NCI-H1694 treated with DMSO at 0.1 percent for 48 hours (cell line): ENCODE data around the gene RYR1.
"Not testable (repeated sequence)": the region's sequence is repeated elsewhere in the genome, so short reads cannot be mapped to it uniquely, and the experiment has no call there.

Experiments used
- DNase-seq: peaks from one replicate; lab custom pipeline; 2025; lab: John Stamatoyannopoulos, UW

Gene RYR1

DNA sequence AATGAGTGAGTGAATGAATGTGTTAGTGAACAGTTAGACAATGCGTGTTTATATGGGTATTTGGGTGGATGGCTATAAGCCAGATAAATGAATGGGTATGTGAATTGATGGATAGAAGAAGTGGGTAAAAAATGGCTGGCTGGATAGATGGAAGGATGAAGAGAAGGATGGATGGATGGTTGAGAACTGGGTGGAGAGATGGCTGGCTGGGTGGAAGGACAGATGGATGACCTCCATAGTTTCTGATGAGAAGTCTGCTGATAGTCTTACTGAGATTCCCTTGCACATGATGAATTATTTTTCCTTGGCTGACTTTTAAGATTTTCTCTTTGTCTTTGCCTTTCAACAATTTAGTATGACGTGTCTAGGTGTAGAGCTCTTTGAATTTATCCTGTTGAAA, 57.4 kb downstream of the RYR1 start:
- DNase-seq: no peak

GRCh38 chr19:38492181-38492813, 58.8 kb downstream of the RYR1 start:
- DNase-seq: no peak

DNA sequence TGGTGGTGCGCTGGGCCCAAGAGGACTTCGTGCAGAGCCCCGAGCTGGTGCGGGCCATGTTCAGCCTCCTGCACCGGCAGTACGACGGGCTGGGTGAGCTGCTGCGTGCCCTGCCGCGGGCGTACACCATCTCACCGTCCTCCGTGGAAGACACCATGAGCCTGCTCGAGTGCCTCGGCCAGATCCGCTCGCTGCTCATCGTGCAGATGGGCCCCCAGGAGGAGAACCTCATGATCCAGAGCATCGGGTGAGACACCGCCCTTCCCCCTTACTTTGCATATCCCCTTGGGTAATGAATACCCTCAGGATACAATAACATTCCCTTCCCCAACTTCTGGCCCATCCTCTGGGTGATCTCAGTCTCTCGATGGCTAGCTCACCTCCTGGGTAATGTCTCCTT, 60.9 kb downstream of the RYR1 start:
- no peak for DNase-seq

- DNase-seq: not testable (repeated sequence)
Observed at GRCh38 chr19:38495375-38495774, 61.9 kb downstream of the RYR1 start.

- DNase-seq: no peak
Observed at GRCh38 chr19:38496116-38496515, 62.6 kb downstream of the RYR1 start.

DNA sequence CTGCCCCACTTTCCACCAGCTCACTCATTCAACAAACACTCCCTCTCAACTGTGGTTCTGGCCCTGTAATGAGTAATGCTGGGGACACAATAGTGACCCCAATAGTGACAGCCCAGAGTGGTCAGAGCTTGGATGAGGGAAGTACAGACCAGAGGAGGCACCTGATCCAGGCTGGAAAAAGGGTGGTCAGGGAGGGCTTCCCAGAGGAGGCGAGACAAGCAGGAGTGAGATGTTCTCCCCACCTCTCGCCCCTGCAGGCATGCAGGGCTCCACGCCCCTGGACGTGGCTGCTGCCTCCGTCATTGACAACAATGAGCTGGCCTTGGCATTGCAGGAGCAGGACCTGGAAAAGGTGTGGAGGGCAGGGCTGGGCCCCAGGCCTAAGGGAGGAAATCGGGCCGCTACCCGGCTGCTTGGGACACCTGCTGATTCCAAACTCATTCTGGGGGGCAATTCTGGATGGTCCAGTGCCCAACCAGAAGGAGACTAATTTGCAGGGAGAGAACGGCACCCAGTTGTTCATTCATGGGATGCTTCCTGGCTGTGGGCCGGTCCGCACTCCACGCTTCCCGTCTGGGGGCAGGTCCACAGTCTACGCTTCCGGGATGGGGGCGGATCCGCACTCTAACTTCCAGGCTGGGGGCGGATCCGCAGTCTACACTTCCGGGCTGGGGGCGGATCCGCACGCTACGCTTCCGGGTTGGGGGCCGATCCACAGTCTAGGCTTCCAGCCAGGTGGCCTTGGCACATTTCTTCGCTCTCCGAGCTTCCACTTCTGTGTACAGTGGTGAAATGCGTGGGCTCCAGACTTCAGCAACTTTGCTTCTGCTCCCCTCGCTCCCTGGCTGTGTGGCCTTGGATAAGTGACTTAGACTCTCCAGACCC, 63.4 kb downstream of the RYR1 start:
- no peak for DNase-seq

GRCh38 chr19:38497907-38498306, 64.4 kb downstream of the RYR1 start:
- DNase-seq: no peak

GRCh38 chr19:38499532-38499931, 66.0 kb downstream of the RYR1 start:
- DNase-seq: no peak

- DNase-seq: no peak
Observed at GRCh38 chr19:38500450-38500849, 67.0 kb downstream of the RYR1 start.

DNA sequence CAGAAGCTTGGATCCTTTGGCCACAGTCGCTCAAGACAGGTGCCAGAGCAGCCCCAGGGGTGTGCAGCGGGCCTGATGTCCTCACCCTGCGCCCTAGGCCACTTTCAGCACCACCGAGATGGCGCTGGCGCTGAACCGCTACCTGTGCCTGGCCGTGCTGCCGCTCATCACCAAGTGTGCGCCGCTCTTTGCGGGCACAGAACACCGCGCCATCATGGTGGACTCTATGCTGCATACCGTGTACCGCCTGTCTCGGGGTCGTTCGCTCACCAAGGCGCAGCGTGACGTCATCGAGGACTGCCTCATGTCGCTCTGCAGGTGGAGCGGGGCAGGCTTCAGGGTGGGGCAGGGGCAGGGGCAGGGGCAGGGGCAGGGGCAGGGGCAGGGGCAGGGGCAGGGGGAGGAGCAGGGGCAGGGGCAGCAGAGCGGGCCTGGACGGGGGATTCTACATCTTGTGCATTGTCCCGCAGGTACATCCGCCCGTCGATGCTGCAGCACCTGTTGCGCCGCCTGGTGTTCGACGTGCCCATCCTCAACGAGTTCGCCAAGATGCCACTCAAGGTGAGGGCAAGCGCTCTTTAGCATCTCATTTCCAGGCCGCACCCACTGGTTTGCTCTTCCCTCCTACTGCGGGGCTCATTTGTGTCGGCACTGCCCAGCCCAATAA, 69.1 kb downstream of the RYR1 start:
- no peak for DNase-seq

- no peak for DNase-seq
Observed at GRCh38 chr19:38503077-38503410, 69.6 kb downstream of the RYR1 start.

- no peak for DNase-seq
Observed at GRCh38 chr19:38505958-38506357, 72.5 kb downstream of the RYR1 start.

GRCh38 chr19:38506375-38506722, 72.9 kb downstream of the RYR1 start:
- no peak for DNase-seq

GRCh38 chr19:38506723-38507550, 73.4 kb downstream of the RYR1 start:
- DNase-seq: no peak

- no peak for DNase-seq
Observed at GRCh38 chr19:38507551-38508127, 74.1 kb downstream of the RYR1 start.

DNA sequence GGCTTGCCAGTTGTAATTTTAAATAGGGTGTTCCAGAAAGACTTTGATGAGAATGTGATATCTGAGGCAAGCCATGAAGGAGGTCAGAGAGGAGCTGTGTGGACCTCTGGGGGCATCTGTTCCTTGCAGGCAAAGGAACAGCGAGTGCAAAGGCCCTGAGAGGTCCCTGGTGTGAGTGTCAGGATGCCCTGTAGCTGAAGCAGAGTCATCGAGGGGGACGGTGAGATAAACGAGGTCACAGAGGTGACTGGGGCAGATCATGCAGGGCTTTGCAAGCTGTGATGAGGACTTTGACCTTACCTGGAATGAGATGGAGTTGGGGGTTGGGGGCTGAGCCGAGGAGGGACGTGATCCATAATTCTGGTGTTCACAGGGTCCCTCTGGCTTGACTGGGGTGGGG, 75.0 kb downstream of the RYR1 start:
- no peak for DNase-seq

- DNase-seq: no peak
Observed at GRCh38 chr19:38509027-38509426, 75.5 kb downstream of the RYR1 start.

DNA sequence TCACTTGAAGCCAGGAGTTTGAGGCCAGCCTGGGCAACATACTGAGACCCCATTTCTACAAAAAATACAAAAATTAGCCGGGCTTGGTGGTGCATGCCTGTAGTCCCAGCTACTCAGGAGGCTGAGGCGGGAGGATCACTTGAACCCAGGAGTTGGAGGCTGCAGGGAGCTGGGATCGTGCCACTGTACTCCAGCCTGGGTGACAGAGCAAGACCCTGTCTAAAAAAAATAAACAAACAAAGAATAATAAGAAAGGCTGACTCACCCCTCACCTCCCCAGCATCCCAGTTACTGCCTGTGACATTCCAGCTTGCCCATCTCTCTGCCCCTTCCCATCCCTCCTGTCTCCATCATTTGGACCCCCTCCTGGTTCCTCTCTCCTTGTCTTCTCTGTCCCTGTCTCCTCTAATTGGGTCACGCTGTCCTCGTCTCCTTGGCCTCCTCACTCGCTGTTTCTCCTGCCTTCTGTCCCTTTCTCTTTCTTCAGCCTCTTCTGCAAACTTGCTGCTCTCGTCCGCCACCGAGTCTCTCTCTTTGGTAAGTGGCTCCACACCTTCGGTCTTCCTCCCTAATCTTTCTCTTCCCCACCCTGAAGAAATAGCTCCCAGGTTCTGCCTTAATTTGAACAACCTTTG, 77.7 kb downstream of the RYR1 start:
- DNase-seq: no peak

DNA sequence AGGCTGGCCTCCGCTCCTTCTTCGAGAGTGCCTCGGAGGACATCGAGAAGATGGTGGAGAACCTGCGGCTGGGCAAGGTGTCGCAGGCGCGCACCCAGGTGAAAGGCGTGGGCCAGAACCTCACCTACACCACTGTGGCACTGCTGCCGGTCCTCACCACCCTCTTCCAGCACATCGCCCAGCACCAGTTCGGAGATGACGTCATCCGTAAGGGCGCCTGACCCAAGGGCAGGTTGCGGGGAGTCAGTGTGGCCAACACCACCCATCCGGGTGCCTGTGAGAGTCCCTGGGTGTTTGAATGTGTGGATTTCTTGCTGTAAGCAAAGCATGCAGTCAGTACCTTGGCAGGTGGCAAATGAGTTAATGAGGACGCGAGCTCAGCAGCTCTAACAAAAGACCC, 78.8 kb downstream of the RYR1 start:
- no peak for DNase-seq

- not testable (repeated sequence) for DNase-seq
Observed at GRCh38 chr19:38513156-38513555, 79.7 kb downstream of the RYR1 start.

DNA sequence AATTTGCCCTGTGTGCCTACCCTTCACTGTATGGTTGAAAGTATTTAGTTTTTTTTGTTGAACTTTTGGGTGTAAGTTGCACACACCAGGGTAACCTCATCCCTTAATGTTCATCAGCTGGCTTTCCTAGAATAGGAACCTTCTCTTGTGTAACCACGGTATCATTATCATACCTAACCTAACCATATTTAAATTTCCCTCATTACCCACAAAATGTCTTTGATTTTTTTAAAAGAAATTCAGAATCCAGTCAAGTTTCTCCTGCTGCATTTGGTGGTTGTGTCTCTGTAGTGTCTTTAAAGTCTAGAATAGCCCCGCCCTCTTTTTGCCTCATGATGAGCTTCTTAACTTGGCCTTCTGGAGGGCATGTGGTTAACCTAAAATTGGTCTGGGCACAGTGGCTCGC, 80.3 kb downstream of the RYR1 start:
- no peak for DNase-seq
